ENCODE results near the gene SPG7. TPM values are rescaled to one million over a fixed set of nuclear protein-coding genes. Genes with fewer than 3 reads are reported as not detected.
A peak's percentile ranks its signal among the peaks of the same experiment; 100 is the strongest.

Gene SPG7
- total RNA-seq, 1 donor from 2014 or later = 186 TPM

DNA sequence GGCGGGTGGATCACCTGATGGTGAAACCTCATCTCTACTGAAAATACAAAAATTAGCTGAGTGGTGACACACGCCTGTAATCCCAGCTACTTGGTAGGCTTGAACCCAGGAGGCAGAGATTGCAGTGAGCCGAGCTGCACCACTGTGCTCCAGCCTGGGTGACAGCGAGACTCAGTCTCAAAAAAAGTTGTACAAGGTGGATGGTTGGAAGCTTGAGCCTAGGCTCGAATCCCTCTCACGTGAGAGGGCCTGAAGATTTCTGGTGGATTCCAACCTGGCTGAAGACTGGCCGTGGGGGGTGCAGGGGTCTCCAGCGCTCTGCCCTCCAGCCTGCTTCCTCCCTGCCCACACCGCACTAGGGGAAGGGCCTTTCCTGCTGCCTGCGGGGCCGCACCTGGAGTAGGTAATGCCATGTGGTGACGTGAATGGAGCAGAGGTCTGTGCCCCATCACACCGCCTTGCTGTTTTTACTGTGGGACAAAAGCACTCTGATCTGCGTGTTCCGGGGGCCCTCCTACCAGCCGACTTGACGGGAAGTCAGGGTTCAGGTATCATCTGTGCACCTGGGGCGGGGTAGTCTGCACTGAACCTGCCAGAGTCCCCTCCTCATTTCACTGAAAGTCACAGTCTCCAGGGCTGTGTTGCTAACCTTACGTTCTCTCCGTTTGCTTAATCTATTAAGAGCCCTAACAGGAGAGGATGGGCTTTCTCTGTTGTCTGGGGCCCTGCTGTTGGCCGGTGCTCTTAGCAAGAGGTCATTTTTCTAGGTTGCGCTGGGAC is 56.5 kb downstream of the SPG7 start:
- Mint-ChIP-seq H3K27ac (peak overlapping the region; percentile 34), H3K4me3 (no peak overlapping the region), H3K4me1 (peaks cover 42% of the 10 kb centered on the region), H3K36me3 (peaks cover 17% of the 10 kb centered on the region), H3K27me3 (ENCODE audit: low read depth) (peaks cover 2% of the 10 kb centered on the region), H3K9me3 (no peaks in the 10 kb centered on the region)
- no peak for TF ChIP-seq CTCF (IDR thresholded peaks at IDR 0.05; ENCODE audit: unreplicated experiment)
- no peak for DNase-seq (ENCODE audit: low spot score in 2 of 2, unreplicated experiment in 2 of 2)

DNA sequence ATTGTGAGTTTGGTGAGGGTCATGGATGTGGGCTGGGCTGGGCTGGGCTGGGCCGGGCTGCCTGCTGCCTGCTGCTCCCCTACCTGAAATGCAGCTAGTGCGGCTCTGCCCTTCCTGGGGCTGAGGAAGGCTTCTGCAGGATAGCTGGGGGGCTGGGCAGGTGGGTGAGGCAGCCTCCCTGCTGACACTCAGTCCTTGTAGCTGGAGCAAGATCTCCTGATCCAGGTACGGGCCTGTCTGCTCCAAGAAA is 57.0 kb downstream of the SPG7 start:
- DNase-seq (ENCODE audit: low spot score in 2 of 2, unreplicated experiment in 2 of 2) = no peak
- TF ChIP-seq CTCF (IDR thresholded peaks at IDR 0.05; ENCODE audit: unreplicated experiment) = no peak
- peaks cover 17% of the 10 kb centered on the region for H3K36me3 Mint-ChIP-seq
- no peak overlapping the region for H3K27ac Mint-ChIP-seq
- peak overlapping the region; percentile 54 for H3K4me3 Mint-ChIP-seq
- peaks cover 6% of the 10 kb centered on the region for H3K27me3 Mint-ChIP-seq (ENCODE audit: low read depth)
- H3K4me1 Mint-ChIP-seq = peaks cover 38% of the 10 kb centered on the region
- H3K9me3 Mint-ChIP-seq = no peaks in the 10 kb centered on the region

DNA sequence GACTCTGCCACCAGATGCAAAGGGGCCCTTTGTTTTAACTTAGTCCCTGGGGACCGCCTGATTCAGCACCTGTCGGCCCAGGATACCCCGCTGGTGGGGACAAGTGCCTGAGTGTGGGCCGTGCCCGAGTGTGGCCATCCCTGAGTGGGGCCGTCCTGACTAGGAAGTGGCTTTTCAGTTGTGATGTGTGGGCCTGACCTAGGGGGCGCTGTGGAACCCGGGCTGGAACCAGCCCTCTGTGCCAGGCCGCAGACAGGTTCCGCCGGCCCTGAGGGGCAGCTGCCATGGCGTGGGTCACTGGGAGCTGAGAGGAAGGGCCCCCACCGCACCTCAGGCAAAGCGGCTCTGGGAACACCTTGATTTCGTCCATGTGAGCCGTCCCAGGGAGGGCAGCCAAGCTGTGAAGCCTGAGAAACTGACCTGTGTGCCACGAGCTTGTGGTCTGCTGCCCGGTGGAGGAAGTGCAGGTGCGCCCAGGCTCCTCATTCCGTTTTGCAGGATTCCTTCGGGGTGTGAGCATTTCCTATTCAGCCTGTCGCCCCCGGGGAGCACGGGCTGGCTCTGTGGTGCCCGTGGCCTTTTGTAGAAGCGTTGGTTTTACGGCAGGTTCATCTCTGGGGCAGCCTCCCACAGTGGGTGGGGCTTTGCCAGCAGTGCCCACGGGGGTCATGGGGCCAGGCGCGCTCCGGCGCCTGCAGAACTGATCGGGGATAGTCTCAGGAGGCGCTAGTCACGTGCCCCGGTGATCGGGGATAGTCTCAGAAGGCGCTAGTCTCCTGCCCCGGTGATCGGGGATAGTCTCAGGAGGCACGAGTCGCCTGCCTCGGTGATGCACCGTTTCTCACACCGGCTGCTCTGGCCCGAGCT is 57.5 kb downstream of the SPG7 start:
- Mint-ChIP-seq H3K36me3 (peaks cover 17% of the 10 kb centered on the region), H3K9me3 (no peaks in the 10 kb centered on the region), H3K4me3 (peak overlapping the region; percentile 54), H3K27me3 (ENCODE audit: low read depth) (peaks cover 9% of the 10 kb centered on the region), H3K27ac (peak overlapping the region; percentile 59), H3K4me1 (peaks cover 37% of the 10 kb centered on the region)
- peak in 1 of 2 experiments; percentile 60 for DNase-seq (ENCODE audit: low spot score in 2 of 2, unreplicated experiment in 2 of 2)
- TF ChIP-seq CTCF (IDR thresholded peaks at IDR 0.05; ENCODE audit: unreplicated experiment) = peak; percentile 40

GRCh38 chr16:89567656-89568594 is 59.7 kb downstream of the SPG7 start:
- Mint-ChIP-seq H3K27me3 (ENCODE audit: low read depth) (peaks cover 27% of the 10 kb centered on the region), H3K27ac (no peak overlapping the region), H3K9me3 (no peaks in the 10 kb centered on the region), H3K4me3 (no peak overlapping the region), H3K4me1 (peaks cover 21% of the 10 kb centered on the region), H3K36me3 (peaks cover 5% of the 10 kb centered on the region)
- no peak for DNase-seq (ENCODE audit: low spot score in 2 of 2, unreplicated experiment in 2 of 2)
- TF ChIP-seq CTCF (IDR thresholded peaks at IDR 0.05; ENCODE audit: unreplicated experiment) = no peak

DNA sequence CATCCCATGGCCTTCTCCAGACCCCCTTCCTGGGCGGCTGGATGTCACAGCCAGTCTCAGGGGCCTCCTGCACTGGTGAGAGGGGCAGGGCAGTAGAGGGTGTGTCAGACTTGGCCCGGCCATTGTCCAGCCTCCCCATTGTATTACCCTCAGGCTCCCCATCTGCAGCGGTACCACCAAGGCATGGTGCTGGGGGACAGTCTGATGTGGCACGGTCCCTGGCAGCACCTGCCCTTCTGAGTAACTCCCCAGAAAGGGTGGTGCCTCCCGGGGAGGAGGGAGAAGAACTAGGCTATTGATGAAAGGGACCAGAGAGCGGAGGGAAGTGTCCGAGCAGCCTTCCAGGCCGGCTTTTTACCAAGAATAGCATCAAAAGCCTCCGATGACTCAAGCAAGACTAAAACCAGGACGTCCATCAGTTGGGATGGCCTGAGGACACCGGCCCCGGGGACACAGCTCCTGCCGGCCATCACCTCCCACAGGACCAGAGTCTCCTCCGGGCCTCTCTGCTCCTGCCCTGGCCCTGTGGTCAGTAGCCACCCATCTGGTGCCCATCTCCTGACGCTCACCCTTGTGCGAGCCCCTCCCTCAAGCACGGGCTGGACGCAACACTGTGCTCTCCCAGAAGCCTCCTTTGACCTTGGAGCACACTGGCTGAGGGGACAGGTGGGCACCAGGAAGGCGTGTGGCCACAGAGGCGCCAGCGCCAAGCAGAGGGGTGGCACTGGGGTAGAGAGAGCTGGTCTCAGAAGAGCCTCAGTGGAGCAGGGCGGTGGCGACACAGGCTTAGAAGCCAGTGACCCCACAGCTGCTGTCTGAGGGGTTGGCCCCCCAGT is 61.5 kb downstream of the SPG7 start:
- Mint-ChIP-seq H3K4me1 (peaks cover 17% of the 10 kb centered on the region), H3K27me3 (ENCODE audit: low read depth) (peaks cover 43% of the 10 kb centered on the region), H3K4me3 (no peak overlapping the region), H3K36me3 (peaks cover 2% of the 10 kb centered on the region), H3K9me3 (no peaks in the 10 kb centered on the region), H3K27ac (no peak overlapping the region)
- TF ChIP-seq CTCF (IDR thresholded peaks at IDR 0.05; ENCODE audit: unreplicated experiment) = no peak
- no peak for DNase-seq (ENCODE audit: low spot score in 2 of 2, unreplicated experiment in 2 of 2)

Data from mesothelial cell of epicardium (in vitro differentiated cells).